ENCODE data around the gene DENND2C.

DNA sequence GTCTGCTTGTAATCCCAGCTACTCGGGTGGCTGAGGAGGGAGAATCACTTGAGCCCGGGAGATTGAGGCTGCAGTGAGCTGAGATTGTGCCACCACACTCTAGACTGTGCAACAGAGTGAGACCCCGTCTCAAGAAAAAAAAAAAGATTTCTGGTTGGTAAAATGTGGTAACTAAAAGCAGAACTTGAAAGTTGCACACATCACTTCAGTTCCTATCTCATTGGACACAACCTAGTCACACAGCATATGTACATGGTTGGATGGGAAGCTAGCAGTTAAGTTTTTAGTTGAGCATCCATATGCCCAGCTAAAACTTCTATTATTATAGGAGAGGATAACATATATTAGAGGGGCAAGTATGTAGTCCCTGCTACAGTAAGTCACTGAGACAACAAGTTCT, 110.5 kb downstream of the DENND2C start:
- TF ChIP-seq EP300 (IDR thresholded peaks at IDR 0.05) (no peak), POLR2A (IDR thresholded peaks at IDR 0.05) (no peak)

All from sigmoid colon (tissue), 4 donors.